Measurements from ENCODE around the gene B3GNT9. TPM values are rescaled to one million over a fixed set of nuclear protein-coding genes. Genes with fewer than 3 reads are reported as not detected.

Gene B3GNT9
- total RNA-seq, 4 donors from 2014 or later, result 52.0 to 103 (median 85.7) TPM

- H3K9me3 ChIP-seq, result no peaks in the 10 kb centered on the region
- TF ChIP-seq, protein P1, sequence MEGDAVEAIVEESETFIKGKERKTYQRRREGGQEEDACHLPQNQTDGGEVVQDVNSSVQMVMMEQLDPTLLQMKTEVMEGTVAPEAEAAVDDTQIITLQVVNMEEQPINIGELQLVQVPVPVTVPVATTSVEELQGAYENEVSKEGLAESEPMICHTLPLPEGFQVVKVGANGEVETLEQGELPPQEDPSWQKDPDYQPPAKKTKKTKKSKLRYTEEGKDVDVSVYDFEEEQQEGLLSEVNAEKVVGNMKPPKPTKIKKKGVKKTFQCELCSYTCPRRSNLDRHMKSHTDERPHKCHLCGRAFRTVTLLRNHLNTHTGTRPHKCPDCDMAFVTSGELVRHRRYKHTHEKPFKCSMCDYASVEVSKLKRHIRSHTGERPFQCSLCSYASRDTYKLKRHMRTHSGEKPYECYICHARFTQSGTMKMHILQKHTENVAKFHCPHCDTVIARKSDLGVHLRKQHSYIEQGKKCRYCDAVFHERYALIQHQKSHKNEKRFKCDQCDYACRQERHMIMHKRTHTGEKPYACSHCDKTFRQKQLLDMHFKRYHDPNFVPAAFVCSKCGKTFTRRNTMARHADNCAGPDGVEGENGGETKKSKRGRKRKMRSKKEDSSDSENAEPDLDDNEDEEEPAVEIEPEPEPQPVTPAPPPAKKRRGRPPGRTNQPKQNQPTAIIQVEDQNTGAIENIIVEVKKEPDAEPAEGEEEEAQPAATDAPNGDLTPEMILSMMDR (IDR thresholded peaks at IDR 0.05), result no peak
- TF ChIP-seq POLR2A (IDR thresholded peaks at IDR 0.05), result no peak
- H3K4me3 ChIP-seq (replicated peaks in 1 of 3), result peak overlapping the region in 1 of 3 donors; percentile 36
- DNase-seq, result peak; percentile 49 to 50
- peaks cover 39 to 44% of the 10 kb centered on the region in 2 donors for H3K4me1 ChIP-seq
- no peaks in the 10 kb centered on the region for H3K36me3 ChIP-seq
- peak overlapping the region in 2 of 3 donors; percentile 23 to 80 for H3K27ac ChIP-seq
- intact Hi-C loops (cut with DNase I), result no loop called here
- WGBS, 2 donors, result 1 to 2% methylated on average over 12 to 20 of the region's 34 CpGs
- no peaks in the 10 kb centered on the region for H3K27me3 ChIP-seq
These were observed 13.3 kb upstream of the B3GNT9 start for GRCh38 chr16:67163999-67164558.

GRCh38 chr16:67163164-67163998, 12.6 kb upstream of the B3GNT9 start:
- TF ChIP-seq, protein P1 (IDR thresholded peaks at IDR 0.05), result peak in 1 of 6 experiments; percentile 16
- TF ChIP-seq POLR2A (IDR thresholded peaks at IDR 0.05), result peak in 1 of 2 donors; percentile 47
- DNase-seq, result peak; percentile 84 to 85
- intact Hi-C loops (cut with DNase I), result no loop called here
- 2 to 4% methylated on average over 8 to 52 of the region's 99 CpGs for WGBS, 2 donors
- H3K9me3 ChIP-seq, result no peaks in the 10 kb centered on the region
- no peaks in the 10 kb centered on the region for H3K36me3 ChIP-seq
- H3K27me3 ChIP-seq, result no peaks in the 10 kb centered on the region
- peak overlapping the region in 1 of 3 donors; percentile 36 for H3K4me3 ChIP-seq (replicated peaks in 1 of 3)
- peak overlapping the region in 2 of 3 donors; percentile 23 to 80 for H3K27ac ChIP-seq
- peaks cover 46 to 51% of the 10 kb centered on the region in 2 donors for H3K4me1 ChIP-seq

DNA sequence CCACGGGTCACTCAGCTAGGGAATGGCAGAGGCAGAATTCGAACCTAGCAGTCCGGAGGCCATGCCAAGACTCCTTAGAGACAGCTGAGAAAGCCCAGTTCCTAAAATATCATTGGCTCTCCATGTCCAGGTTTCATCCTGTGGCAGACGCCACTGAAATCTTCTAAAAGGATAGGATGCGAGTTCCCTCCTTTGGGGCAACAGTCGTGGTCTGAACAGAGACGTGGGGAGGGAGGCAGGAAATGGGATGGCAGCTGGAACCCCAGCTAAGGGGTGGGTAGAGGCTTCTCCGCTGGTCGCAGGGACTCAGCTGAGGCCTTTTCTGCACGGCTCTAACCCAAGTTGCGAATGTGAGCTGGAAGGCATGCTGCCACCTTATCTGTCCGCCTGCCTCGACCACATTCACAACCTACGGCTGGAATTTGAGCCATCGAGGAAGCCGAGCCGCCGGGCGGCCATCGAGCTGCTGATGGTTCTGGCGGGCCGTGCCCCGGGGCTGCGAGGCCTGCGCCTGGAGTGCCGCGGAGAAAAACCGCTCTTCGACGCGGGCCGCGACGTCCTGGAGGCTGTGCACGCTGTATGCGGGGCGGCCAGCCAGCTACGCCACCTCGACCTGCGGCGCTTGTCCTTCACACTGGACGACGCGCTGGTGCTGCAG, 11.8 kb upstream of the B3GNT9 start:
- intact Hi-C loops (cut with DNase I), result no loop called here
- Histone ChIP-seq H3K36me3 (no peaks in the 10 kb centered on the region), H3K9me3 (no peaks in the 10 kb centered on the region), H3K4me3 (replicated peaks in 1 of 3) (peak overlapping the region in 1 of 3 donors; percentile 36), H3K27ac (peak overlapping the region in 1 of 3 donors; percentile 80), H3K27me3 (no peaks in the 10 kb centered on the region), H3K4me1 (peaks cover 50 to 52% of the 10 kb centered on the region in 2 donors)
- no peak for DNase-seq
- TF ChIP-seq, protein P1 (IDR thresholded peaks at IDR 0.05), result no peak
- TF ChIP-seq POLR2A (IDR thresholded peaks at IDR 0.05), result no peak
- WGBS, 2 donors, result 30 to 56% methylated on average over 11 to 38 of the region's 44 CpGs

DNA sequence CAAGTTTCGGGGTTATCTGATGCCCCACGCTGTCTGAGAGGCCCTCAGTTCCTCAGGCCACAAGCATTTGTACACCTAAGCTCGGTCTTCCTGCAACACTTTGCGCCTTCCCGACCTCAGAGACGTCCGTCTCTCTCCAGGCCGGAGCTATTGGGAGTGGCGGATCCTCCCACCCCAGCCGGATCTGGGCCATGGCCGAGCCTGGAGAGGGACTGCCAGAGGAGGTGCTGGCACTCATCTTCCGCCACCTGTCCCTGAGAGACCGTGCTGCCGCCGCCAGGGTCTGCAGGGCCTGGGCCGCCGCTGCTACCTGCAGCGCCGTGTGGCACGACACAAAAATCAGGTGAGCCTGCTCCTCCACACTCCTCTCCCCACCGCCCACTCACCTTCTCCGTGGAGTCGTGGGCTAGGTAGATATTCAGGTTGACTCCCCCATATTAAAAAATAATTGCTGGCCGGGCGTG, 10.8 kb upstream of the B3GNT9 start:
- Histone ChIP-seq H3K4me3 (replicated peaks in 1 of 3) (no peak overlapping the region), H3K36me3 (no peaks in the 10 kb centered on the region), H3K27ac (no peak overlapping the region), H3K9me3 (no peaks in the 10 kb centered on the region), H3K27me3 (no peaks in the 10 kb centered on the region), H3K4me1 (peaks cover 50 to 52% of the 10 kb centered on the region in 2 donors)
- no peak for TF ChIP-seq POLR2A (IDR thresholded peaks at IDR 0.05)
- TF ChIP-seq, protein P1 (IDR thresholded peaks at IDR 0.05), result no peak
- DNase-seq, result no peak
- intact Hi-C loops (cut with DNase I), result no loop called here
- WGBS, 2 donors, result 45 to 56% methylated on average over 18 to 20 of the region's 25 CpGs
